H1 (cell line): ENCODE data around the gene CRISPLD2. TPM values are rescaled to one million over a fixed set of nuclear protein-coding genes. Genes with fewer than 3 reads are reported as not detected.

ENCODE experiments used
- CTCF ChIA-PET: fragments of 300-600 bp; sonication (Branson Sonifier 250); formaldehyde crosslinking; loops from one replicate; lab custom pipeline; 2021; ENCODE audit not compliant: partially characterized antibody; lab: Charles Lee
- POLR2A ChIA-PET: fragments of 300-600 bp; sonication (Branson Sonifier 250); formaldehyde crosslinking; loops from one replicate; lab custom pipeline; 2021; ENCODE audit warnings: inconsistent platforms; ENCODE audit not compliant: partially characterized antibody; lab: Charles Lee
- DNase-seq, 2 experiments: peaks; one replicate each; pipeline versions ENCODE4 v3.0.0 to v3.0.0-alpha.2; 2010 to 2022; ENCODE audit warnings: low spot score in 2 of 2, low read depth in 1 of 2, mixed read lengths in 1 of 2
- FAIRE-seq: peaks from 2 replicates; lab custom pipeline; 2011; peaks lifted over from hg19 to GRCh38; lab: Jason Lieb, UNC
- H2AFZ ChIP-seq: 2 replicates; pipeline ENCODE4 v1.8.1; 2012; ENCODE audit warnings: low read length, inconsistent platforms
- H2AK5ac ChIP-seq: 2 replicates; pipeline ENCODE4 v1.6.1; 2013; ENCODE audit warnings: low read depth, low read length
- H2BK120ac ChIP-seq: replicated peaks from 2 replicates; pipeline ENCODE3; 2013; ENCODE audit warnings: low read depth, low read length, inconsistent platforms
- H2BK12ac ChIP-seq: 2 replicates; pipeline ENCODE4 v1.6.1; 2013; ENCODE audit warnings: low read depth, low read length
- H2BK15ac ChIP-seq: 2 replicates; pipeline ENCODE4 v1.6.1; 2013; ENCODE audit warnings: low read length
- H2BK20ac ChIP-seq: 2 replicates; pipeline ENCODE4 v1.6.1; 2013; ENCODE audit warnings: low read length
- H2BK5ac ChIP-seq: 2 replicates; pipeline ENCODE4 v1.6.1; 2013; ENCODE audit warnings: low read depth, low read length
- H3K14ac ChIP-seq: 2 replicates; pipeline ENCODE4 v1.6.1; 2013; ENCODE audit warnings: inconsistent platforms; ENCODE audit not compliant: insufficient read length
- H3K18ac ChIP-seq: 2 replicates; pipeline ENCODE4 v1.6.1; 2013; ENCODE audit warnings: low read length; ENCODE audit errors: extremely low read depth
- H3K23ac ChIP-seq: 2 replicates; pipeline ENCODE4 v1.6.1; 2013; ENCODE audit warnings: inconsistent platforms; ENCODE audit not compliant: insufficient read length
- H3K23me2 ChIP-seq: 2 replicates; pipeline ENCODE4 v1.6.1; 2013; ENCODE audit warnings: low read depth, low read length
- H3K27ac ChIP-seq: 2 replicates; pipeline ENCODE4 v1.6.1; 2011; ENCODE audit warnings: low read depth, low read length, inconsistent platforms
- H3K27me3 ChIP-seq, 4 experiments: replicated peaks in 1 of 4; 1 replicate in 1 of 4; 2 replicates in 3 of 4; pipeline versions ENCODE4 v1.6.1 to v1.8.1; 2011 to 2013; ENCODE audit warnings: low read length in 3 of 4, mild to moderate bottlenecking in 3 of 4, inconsistent platforms in 2 of 4, mixed read lengths in 2 of 4, moderate library complexity in 1 of 4; ENCODE audit not compliant: control insufficient read depth in 3 of 4, insufficient read depth in 3 of 4; ENCODE audit errors: extremely low read depth in 1 of 4
- H3K36me3 ChIP-seq, 4 experiments: 2 replicates each; pipeline versions ENCODE4 v1.6.1 to v1.8.1; 2011 to 2013; ENCODE audit warnings: mild to moderate bottlenecking in 4 of 4, low read length in 3 of 4, moderate library complexity in 2 of 4, control low read depth in 1 of 4, inconsistent platforms in 1 of 4; ENCODE audit not compliant: insufficient read depth in 4 of 4, control insufficient read depth in 2 of 4
- H3K4ac ChIP-seq: replicated peaks from 2 replicates; pipeline ENCODE3; 2013; ENCODE audit warnings: low read length, low read depth, mixed read lengths, inconsistent platforms; ENCODE audit not compliant: insufficient read length
- H3K4me1 ChIP-seq, 4 experiments: replicated peaks in 1 of 4; 1 replicate in 1 of 4; 2 replicates in 3 of 4; pipeline versions ENCODE4 v1.6.1 to v1.8.1; 2011 to 2013; ENCODE audit warnings: low read length in 3 of 4, inconsistent platforms in 2 of 4, mixed read lengths in 1 of 4; ENCODE audit not compliant: insufficient read depth in 4 of 4, control insufficient read depth in 3 of 4
- H3K4me2 ChIP-seq, 2 experiments: 2 replicates each; pipeline versions ENCODE4 v1.6.1 to v1.8.1; 2011 to 2013; ENCODE audit warnings: low read depth in 2 of 2, low read length in 2 of 2, control low read depth in 1 of 2, inconsistent platforms in 1 of 2, mild to moderate bottlenecking in 1 of 2; ENCODE audit not compliant: insufficient read depth in 1 of 2
- H3K4me3 ChIP-seq, 4 experiments: fragments of 200-600, 300-600 bp in 1 of 4; sonication (generic), shearing (Covaris generic), sonication (Bioruptor Twin) in 1 of 4; 2 replicates each; pipeline versions ENCODE4 v1.5.1 to v1.8.1; 2011 to 2016; ENCODE audit warnings: low read length in 4 of 4, low read depth in 3 of 4, control low read depth in 2 of 4, inconsistent platforms in 2 of 4, mild to moderate bottlenecking in 2 of 4, mixed read lengths in 1 of 4, moderate library complexity in 1 of 4; ENCODE audit not compliant: insufficient read depth in 2 of 4; ENCODE audit errors: extremely low read depth in 1 of 4
- H3K56ac ChIP-seq: replicated peaks from 2 replicates; pipeline ENCODE3; 2013; ENCODE audit warnings: low read depth, mild to moderate bottlenecking, mixed read lengths, low read length, inconsistent platforms; ENCODE audit not compliant: insufficient read length
- H3K79me1 ChIP-seq: 2 replicates; pipeline ENCODE4 v1.6.1; 2013; ENCODE audit warnings: low read depth, low read length, control low read depth
- H3K79me2 ChIP-seq, 2 experiments: 2 replicates each; pipeline versions ENCODE4 v1.6.1 to v1.8.1; 2012 to 2013; ENCODE audit warnings: low read length in 2 of 2, mild to moderate bottlenecking in 2 of 2, inconsistent platforms in 1 of 2; ENCODE audit not compliant: insufficient read depth in 2 of 2, control insufficient read depth in 1 of 2
- H3K9ac ChIP-seq, 4 experiments: replicated peaks in 1 of 4; 1 replicate in 1 of 4; 2 replicates in 3 of 4; pipeline versions ENCODE4 v1.6.1 to v1.8.1; 2011 to 2013; ENCODE audit warnings: low read depth in 3 of 4, low read length in 3 of 4, control low read depth in 2 of 4, mild to moderate bottlenecking in 2 of 4, moderate library complexity in 2 of 4, inconsistent platforms in 1 of 4; ENCODE audit errors: extremely low read depth in 1 of 4
- H3K9me3 ChIP-seq, 2 experiments: 2 replicates each; pipeline versions ENCODE4 v1.6.1 to v1.8.1; 2012 to 2013; ENCODE audit warnings: mild to moderate bottlenecking in 2 of 2, moderate library complexity in 2 of 2, control low read depth in 1 of 2, inconsistent platforms in 1 of 2, low read depth in 1 of 2, low read length in 1 of 2, mixed read lengths in 1 of 2; ENCODE audit not compliant: insufficient read depth in 2 of 2
- H4K20me1 ChIP-seq, 2 experiments: replicated peaks in 1 of 2; 2 replicates each; pipeline versions ENCODE3 to v1.8.1; 2011 to 2013; ENCODE audit warnings: inconsistent platforms in 2 of 2, low read length in 2 of 2, mild to moderate bottlenecking in 1 of 2; ENCODE audit not compliant: insufficient read depth in 2 of 2, control insufficient read depth in 1 of 2
- H4K5ac ChIP-seq: 2 replicates; pipeline ENCODE4 v1.6.1; 2013; ENCODE audit warnings: low read length, low read depth, mixed read lengths, inconsistent platforms; ENCODE audit not compliant: insufficient read length
- H4K8ac ChIP-seq: 2 replicates; pipeline ENCODE4 v1.8.0; 2013; ENCODE audit warnings: mild to moderate bottlenecking, moderate library complexity, low read length, inconsistent platforms; ENCODE audit not compliant: insufficient read depth; ENCODE audit errors: extremely low read depth
- H4K91ac ChIP-seq: replicated peaks from 2 replicates; pipeline ENCODE3; 2013; ENCODE audit warnings: low read length, mixed read lengths, inconsistent platforms; ENCODE audit not compliant: insufficient read length
- E2F6 ChIP-seq: IDR thresholded peaks from 2 replicates; pipeline ENCODE4 v1.6.1; 2012; ENCODE audit warnings: inconsistent platforms
- GTF2F1 ChIP-seq: IDR thresholded peaks from 2 replicates; pipeline ENCODE4 v1.6.1; 2012; ENCODE audit warnings: low read depth, low read length, improper control_type of control experiment, borderline replicate concordance
- POLR2AphosphoS5 ChIP-seq: IDR thresholded peaks from 2 replicates; pipeline ENCODE4 v1.6.1; 2011; ENCODE audit warnings: low read depth, low read length
- POU5F1 ChIP-seq: IDR thresholded peaks from 2 replicates; pipeline ENCODE4 v1.6.1; 2011; ENCODE audit warnings: low read depth, mild to moderate bottlenecking, low read length, moderate library complexity
- SIRT6 ChIP-seq: IDR thresholded peaks from one replicate; pipeline ENCODE4 v1.7.1; 2012; ENCODE audit warnings: low read length, inconsistent platforms
- SP2 ChIP-seq: IDR thresholded peaks from 2 replicates; pipeline ENCODE4 v1.6.1; 2012; ENCODE audit warnings: mild to moderate bottlenecking, low read length, inconsistent platforms
- SRF ChIP-seq: IDR thresholded peaks from 2 replicates; pipeline ENCODE4 v1.6.1; 2011; ENCODE audit warnings: mild to moderate bottlenecking, low read depth, low read length, moderate library complexity
- WGBS, 2 experiments: shearing (Covaris generic) in 1 of 2; methylation state at CpG; one replicate each; pipeline versions ENCODE4 v1.1.6 to v1.1.7; 2013 to 2015; ENCODE audit warnings: low lambda C conversion rate in 2 of 2, mixed read lengths in 2 of 2, inconsistent platforms in 1 of 2, low coverage in 1 of 2, missing lambda C conversion rate in 1 of 2; ENCODE audit not compliant: insufficient replicate concordance in 2 of 2, insufficient coverage in 1 of 2, insufficient read length in 1 of 2; ENCODE audit errors: extremely low coverage in 1 of 2, missing lambda C conversion rate in 1 of 2; 5-methylcytosine and 5-hydroxymethylcytosine counted together
- polyA plus RNA-seq, 7 experiments: library from polyadenylated mRNA; depleted of rRNA in 3 of 7; stranded (reverse) in 5 of 7; unstranded in 2 of 7; fragments of >200 nt in 5 of 7; fragments of 200-250 nt in 2 of 7; gene quantifications; 1 replicate in 5 of 7; 2 replicates in 1 of 7; 4 replicates in 1 of 7; pipeline versions ENCODE4 v1.2.1 to v1.2.3, GENCODE V29; 2011 to 2013; ENCODE audit warnings: missing spikeins in 2 of 7, mixed read lengths in 2 of 7
- total RNA-seq: library from RNA; stranded (reverse); fragmentation: NEBNext Ultra II Directional; extraction: Animal tissue kit (Norgen Biotek cat#: 25700); gene quantifications from 2 replicates; pipeline ENCODE4 v1.2.1, GENCODE V29; 2021
- TF ChIP-seq, protein P1 (sequence below): IDR thresholded peaks from 2 replicates; pipeline ENCODE4 v1.6.1; 2011; ENCODE audit warnings: low read length, improper control_type of control experiment

The CRISPLD2 gene
- total and polyA plus RNA-seq, 2 of the 8 experiments (the other 6 are each of a cell fraction or from before 2014, with no cell fraction given): 2.7 to 5.1 TPM

- H2BK20ac ChIP-seq: no peak overlapping the region
- no peaks in the 10 kb centered on the region for H4K20me1 ChIP-seq
- DNase-seq (no peak), FAIRE-seq (no peak)
- no peaks in the 10 kb centered on the region for H3K79me2 ChIP-seq
- no peak overlapping the region for H2BK120ac ChIP-seq
- no peaks in the 10 kb centered on the region for H3K79me1 ChIP-seq
- H2AK5ac ChIP-seq: no peak overlapping the region
- H3K23me2 ChIP-seq: no peaks in the 10 kb centered on the region
- H3K9ac ChIP-seq: no peak overlapping the region
- H3K4ac ChIP-seq: no peak overlapping the region
- H2BK5ac ChIP-seq: no peak overlapping the region
- no peak overlapping the region for H2AFZ ChIP-seq
- no peak overlapping the region for H3K27ac ChIP-seq
- no peak overlapping the region for H4K5ac ChIP-seq
- no peak for TF ChIP-seq E2F6
- no peak for TF ChIP-seq POU5F1
- no peak for TF ChIP-seq SRF
- TF ChIP-seq, protein P1, sequence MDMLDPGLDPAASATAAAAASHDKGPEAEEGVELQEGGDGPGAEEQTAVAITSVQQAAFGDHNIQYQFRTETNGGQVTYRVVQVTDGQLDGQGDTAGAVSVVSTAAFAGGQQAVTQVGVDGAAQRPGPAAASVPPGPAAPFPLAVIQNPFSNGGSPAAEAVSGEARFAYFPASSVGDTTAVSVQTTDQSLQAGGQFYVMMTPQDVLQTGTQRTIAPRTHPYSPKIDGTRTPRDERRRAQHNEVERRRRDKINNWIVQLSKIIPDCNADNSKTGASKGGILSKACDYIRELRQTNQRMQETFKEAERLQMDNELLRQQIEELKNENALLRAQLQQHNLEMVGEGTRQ: no peak
- TF ChIP-seq SP2: no peak
- no peak for TF ChIP-seq GTF2F1
- TF ChIP-seq SIRT6: no peak
- no peak for TF ChIP-seq POLR2AphosphoS5
- H3K14ac ChIP-seq: no peak overlapping the region
- no peaks in the 10 kb centered on the region for H3K36me3 ChIP-seq
- 88% methylated on average over 8 of the region's 8 CpGs; no CpG with 5 or more reads in 1 of the 2 experiments for WGBS, 2 experiments
- no peak overlapping the region for H4K8ac ChIP-seq
- H2BK12ac ChIP-seq: no peak overlapping the region
- no peak overlapping the region for H3K23ac ChIP-seq
- H3K18ac ChIP-seq: no peak overlapping the region
- H3K9me3 ChIP-seq: no peaks in the 10 kb centered on the region; a peak in 1 of 4 replicates
- CTCF ChIA-PET: interaction anchor here (0.7 to 1.3 kb wide), 6 partner anchors 15 to 1078 kb away, joined by 3 to 5 read pairs (median 4); no protein-coding TSS in a partner anchor
- no peak overlapping the region for H4K91ac ChIP-seq
- H3K4me3 ChIP-seq: no peak overlapping the region
- H3K4me1 ChIP-seq: peaks cover 0 to 2% (median 0%) of the 10 kb centered on the region in 4 experiments; a peak in 1 of 7 replicates
- POLR2A ChIA-PET: interaction anchor here (1.5 kb wide), 1 partner anchor 11 kb away, joined by 6 read pairs; no protein-coding TSS in a partner anchor
- no peak overlapping the region for H3K4me2 ChIP-seq
- H3K56ac ChIP-seq: no peak overlapping the region
- no peak overlapping the region for H2BK15ac ChIP-seq
- H3K27me3 ChIP-seq: no peaks in the 10 kb centered on the region
Measured at GRCh38 chr16:84800158-84800978, 19.4 kb upstream of the CRISPLD2 start.
